ENCODE results near the gene ZNF184. TPM values are rescaled to one million over a fixed set of nuclear protein-coding genes. Genes with fewer than 3 reads are reported as not detected.

The ZNF184 gene
- total RNA-seq, 1 donor from 2014 or later, result 37.9 TPM

GRCh38 chr6:27479319-27480182 lies 6.6 kb upstream of the ZNF184 start:
- FAIRE-seq (peak; percentile 83), DNase-seq (ENCODE audit: low spot score in 2 of 2) (peak; percentile 62 to 72)

DNA sequence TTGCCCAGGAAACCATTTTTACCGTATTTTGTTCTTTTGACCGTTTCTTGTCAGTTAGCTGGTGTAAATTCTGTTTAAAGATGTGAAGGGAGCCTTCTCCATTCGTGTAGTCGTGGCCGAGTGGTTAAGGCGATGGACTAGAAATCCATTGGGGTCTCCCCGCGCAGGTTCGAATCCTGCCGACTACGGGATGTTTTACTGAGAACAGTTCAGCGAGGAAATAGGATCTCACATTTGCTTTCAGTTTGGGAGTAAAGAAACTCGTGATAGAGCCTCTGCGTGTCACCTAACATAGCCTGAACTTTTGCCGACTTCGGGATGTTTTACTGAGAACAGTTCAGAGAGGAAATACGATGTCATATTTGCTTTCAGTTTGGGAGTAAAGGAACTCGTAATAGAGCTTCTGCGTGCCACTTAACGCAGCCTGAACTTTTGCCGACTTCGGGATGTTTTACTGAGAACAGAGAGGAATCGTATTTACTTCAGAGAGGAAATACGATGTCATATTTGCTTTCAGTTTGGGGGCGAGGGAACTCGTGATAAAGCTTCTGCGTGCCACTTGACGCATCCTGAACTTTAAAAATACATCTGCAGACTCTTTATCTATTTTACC lies 5.9 kb upstream of the ZNF184 start:
- FAIRE-seq (peak; percentile 31), DNase-seq (ENCODE audit: low spot score in 2 of 2) (peak; percentile 40 to 55)

- FAIRE-seq, result no peak
- no peak for DNase-seq (ENCODE audit: low spot score in 2 of 2)
Measured at GRCh38 chr6:27478141-27478705, 5.3 kb upstream of the ZNF184 start.

- no peak for DNase-seq (ENCODE audit: low spot score in 2 of 2)
- FAIRE-seq, result no peak
Measured at GRCh38 chr6:27477318-27478013, 4.6 kb upstream of the ZNF184 start.

GRCh38 chr6:27476090-27476489 lies 3.2 kb upstream of the ZNF184 start:
- FAIRE-seq (no peak), DNase-seq (ENCODE audit: low spot score in 2 of 2) (no peak)

DNA sequence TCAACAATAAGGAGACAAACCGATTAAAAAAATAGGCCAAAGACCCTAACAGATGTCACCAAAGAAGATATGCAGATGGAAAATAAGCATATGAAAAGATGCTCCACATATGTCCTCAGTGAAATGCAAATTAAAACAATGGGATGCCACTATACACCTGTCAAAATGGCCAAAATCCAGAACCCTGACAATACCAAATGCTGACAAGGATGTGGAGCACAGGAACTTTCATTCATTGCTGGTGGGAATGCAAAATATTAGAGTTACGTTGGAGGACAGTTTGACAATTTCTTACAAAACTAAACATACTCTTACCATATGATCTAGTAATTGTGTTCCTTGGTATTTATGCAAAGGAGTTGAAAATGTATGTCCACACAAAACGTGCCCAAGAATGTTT lies 1.8 kb upstream of the ZNF184 start:
- no peak for FAIRE-seq
- DNase-seq (ENCODE audit: low spot score in 2 of 2), result no peak

- no peak for FAIRE-seq
- DNase-seq (ENCODE audit: low spot score in 2 of 2), result no peak
Measured at GRCh38 chr6:27474172-27474465, 1.2 kb upstream of the ZNF184 start.

DNA sequence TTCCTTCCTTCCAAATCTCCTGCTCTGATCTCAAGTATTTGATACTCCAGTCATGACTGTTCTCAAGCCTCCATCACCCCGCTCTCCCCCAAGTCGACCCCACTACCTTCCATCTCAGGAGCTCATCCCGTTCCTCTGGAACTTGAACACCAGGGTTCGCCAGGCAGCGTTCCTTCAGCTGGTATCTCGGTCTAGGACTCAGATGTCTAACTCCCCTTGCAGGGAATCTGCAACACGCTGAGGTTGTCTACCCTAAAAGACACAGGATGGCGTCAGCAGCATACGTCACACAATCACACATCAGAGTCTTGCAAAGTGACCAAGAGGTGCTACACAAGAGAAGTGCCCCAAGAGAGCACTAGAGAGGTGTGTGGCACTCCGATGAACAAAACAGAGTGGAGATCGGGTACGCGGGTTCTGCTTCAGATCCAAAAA lies 706 bp downstream of the ZNF184 start:
- peak in 1 of 2 donors; percentile 41 for DNase-seq (ENCODE audit: low spot score in 2 of 2)
- FAIRE-seq, result no peak

- FAIRE-seq, result no peak
Measured at GRCh38 chr6:27471365-27472115, 1.4 kb downstream of the ZNF184 start.

DNA sequence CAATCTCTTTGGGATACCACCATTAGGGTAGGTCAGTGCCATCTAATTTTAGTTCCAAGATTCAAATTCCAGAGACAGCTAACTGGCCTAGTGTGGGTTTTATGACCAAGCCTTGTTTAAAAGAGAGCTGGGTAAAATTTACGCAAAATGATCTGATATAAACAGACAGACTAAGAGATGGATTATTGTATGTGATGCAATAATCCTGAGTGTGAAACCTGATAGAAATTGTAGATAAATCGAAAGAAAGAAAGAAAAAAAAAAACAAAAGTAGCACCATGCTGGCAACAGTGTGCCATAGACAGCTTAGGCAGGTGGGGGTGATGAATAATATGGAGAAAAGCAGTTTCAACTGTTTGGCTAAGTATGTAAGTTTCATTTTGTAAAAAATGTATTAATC lies 2.9 kb downstream of the ZNF184 start:
- no peak for FAIRE-seq
- no peak for DNase-seq (ENCODE audit: low spot score in 2 of 2)

More at GRCh38 chr6:27471365-27472115, 1.4 kb downstream of the ZNF184 start:
- no peak for DNase-seq (ENCODE audit: low spot score in 2 of 2)

- DNase-seq (ENCODE audit: low spot score in 2 of 2) (no peak), FAIRE-seq (no peak)
Measured at GRCh38 chr6:27468334-27468733, 4.6 kb downstream of the ZNF184 start.

GRCh38 chr6:27452496-27452897 lies 20.4 kb downstream of the ZNF184 start:
- FAIRE-seq (no peak), DNase-seq (ENCODE audit: low spot score in 2 of 2) (no peak)

GRCh38 chr6:27451660-27452390 lies 21.1 kb downstream of the ZNF184 start:
- DNase-seq (ENCODE audit: low spot score in 2 of 2), result no peak
- no peak for FAIRE-seq

GRCh38 chr6:27448456-27448855 lies 24.4 kb downstream of the ZNF184 start:
- DNase-seq (ENCODE audit: low spot score in 2 of 2) (no peak), FAIRE-seq (no peak)

DNA sequence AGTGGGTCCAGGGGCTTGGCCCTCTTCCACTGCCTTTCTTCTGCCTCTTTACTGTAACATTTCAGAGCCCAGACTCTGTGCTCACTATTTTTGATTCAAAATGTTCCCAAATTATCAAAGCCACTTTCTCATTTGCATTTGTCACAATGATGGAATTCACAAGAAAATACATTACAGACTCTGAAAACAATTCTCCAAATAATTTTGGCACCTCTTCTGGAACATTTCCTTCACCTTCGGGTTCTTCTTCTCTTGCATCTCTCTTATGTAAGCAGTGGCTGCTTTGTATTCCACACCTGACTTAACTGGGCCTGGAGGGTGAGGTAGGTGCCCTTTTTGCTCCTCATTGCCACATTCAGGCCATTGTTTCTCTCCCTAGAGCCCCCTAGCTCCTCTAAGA lies 30.0 kb downstream of the ZNF184 start:
- no peak for FAIRE-seq
- DNase-seq (ENCODE audit: low spot score in 2 of 2), result no peak

DNA sequence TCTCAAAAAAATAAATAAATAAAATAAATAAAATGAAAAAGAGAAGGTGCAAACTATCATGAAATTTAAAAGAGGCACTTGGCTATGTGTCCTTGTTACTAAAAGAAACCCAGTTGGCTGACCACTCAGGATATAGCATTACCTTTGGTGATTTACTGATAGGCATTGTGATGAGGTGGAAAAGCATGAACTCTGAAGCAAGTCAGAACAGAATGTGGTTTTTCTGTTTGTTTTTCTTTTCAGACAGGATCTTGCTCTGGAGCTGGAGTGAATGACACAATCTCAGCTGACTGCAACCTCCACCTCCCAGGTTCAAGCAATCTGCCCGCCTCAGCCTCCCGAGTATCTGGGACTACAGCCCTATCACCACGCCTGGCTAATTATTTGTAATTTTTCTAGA lies 31.9 kb downstream of the ZNF184 start:
- FAIRE-seq, result no peak
- DNase-seq (ENCODE audit: low spot score in 2 of 2), result no peak

- FAIRE-seq (no peak), DNase-seq (ENCODE audit: low spot score in 2 of 2) (no peak)
Measured at GRCh38 chr6:27439371-27439770, 33.5 kb downstream of the ZNF184 start.

- no peak for DNase-seq (ENCODE audit: low spot score in 2 of 2)
- FAIRE-seq, result no peak
Measured at GRCh38 chr6:27433714-27434113, 39.2 kb downstream of the ZNF184 start.

GRCh38 chr6:27428966-27429365 lies 43.9 kb downstream of the ZNF184 start:
- FAIRE-seq (no peak), DNase-seq (ENCODE audit: low spot score in 2 of 2) (no peak)

DNA sequence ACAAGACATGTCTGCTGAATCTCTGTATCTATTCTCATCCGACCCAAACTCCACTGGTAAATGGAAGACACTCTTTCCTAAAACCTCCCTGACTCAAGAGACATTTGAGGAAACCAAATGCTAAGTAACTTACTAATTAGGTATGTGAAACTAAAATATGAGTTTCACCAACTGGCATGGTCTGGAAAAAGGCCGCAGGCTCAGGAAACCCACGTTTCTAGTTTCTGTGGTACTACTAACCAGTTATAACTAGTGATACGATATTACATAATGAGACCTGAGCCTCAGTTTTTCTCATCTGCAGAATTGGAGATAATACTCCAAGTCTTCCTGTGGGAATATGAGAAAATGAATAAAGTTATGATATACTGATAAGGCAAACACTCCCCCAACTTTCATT lies 44.4 kb downstream of the ZNF184 start:
- FAIRE-seq (no peak), DNase-seq (ENCODE audit: low spot score in 2 of 2) (no peak)

All from frontal cortex (tissue), 4 donors.